Glutamatergic neuron (in vitro differentiated cells): ENCODE results near the gene TIAM2. TPM values are rescaled to one million over a fixed set of nuclear protein-coding genes. Genes with fewer than 3 reads are reported as not detected.
A peak's percentile ranks its signal among the peaks of the same experiment; 100 is the strongest.

Experiments
- DNase-seq: peaks from one replicate; pipeline ENCODE4 v3.0.0; 2022
- H3K27ac Mint-ChIP-seq: one replicate; pipeline ENCODE4 v1.8.0; 2020; ENCODE audit warnings: mild to moderate bottlenecking, mixed read lengths, inconsistent platforms; ENCODE audit not compliant: unreplicated experiment
- H3K27me3 Mint-ChIP-seq: one replicate; pipeline ENCODE4 v1.8.0; 2020; ENCODE audit warnings: mild to moderate bottlenecking, moderate library complexity, mixed read lengths, inconsistent platforms; ENCODE audit not compliant: unreplicated experiment
- H3K36me3 Mint-ChIP-seq: one replicate; pipeline ENCODE4 v1.8.0; 2020; ENCODE audit warnings: mild to moderate bottlenecking, mixed read lengths, inconsistent platforms; ENCODE audit not compliant: unreplicated experiment
- H3K4me1 Mint-ChIP-seq: one replicate; pipeline ENCODE4 v1.8.0; 2020; ENCODE audit warnings: mild to moderate bottlenecking, low read depth, mixed read lengths, inconsistent platforms; ENCODE audit not compliant: unreplicated experiment
- H3K4me3 Mint-ChIP-seq: one replicate; pipeline ENCODE4 v1.8.0; 2020; ENCODE audit warnings: mild to moderate bottlenecking, mixed read lengths, inconsistent platforms; ENCODE audit not compliant: unreplicated experiment
- H3K9me3 Mint-ChIP-seq: one replicate; pipeline ENCODE4 v1.8.0; 2020; ENCODE audit warnings: mild to moderate bottlenecking, moderate library complexity, mixed read lengths, inconsistent platforms; ENCODE audit not compliant: unreplicated experiment
- total RNA-seq: library from RNA; stranded (reverse); fragmentation: NEBNext Ultra II Directional; extraction: Animal tissue kit (Norgen Biotek cat#: 25700); gene quantifications from one replicate; pipeline ENCODE4 v1.2.1, GENCODE V29; 2021; ENCODE audit not compliant: unreplicated experiment
- TF ChIP-seq, protein P1 (sequence below): fragments of 200-600 bp; sonication (generic); IDR thresholded peaks from one replicate; pipeline ENCODE4 v1.5.0; 2021; ENCODE audit not compliant: partially characterized antibody, unreplicated experiment

TIAM2 gene
- total RNA-seq, 1 donor from 2014 or later: 113 TPM

DNA sequence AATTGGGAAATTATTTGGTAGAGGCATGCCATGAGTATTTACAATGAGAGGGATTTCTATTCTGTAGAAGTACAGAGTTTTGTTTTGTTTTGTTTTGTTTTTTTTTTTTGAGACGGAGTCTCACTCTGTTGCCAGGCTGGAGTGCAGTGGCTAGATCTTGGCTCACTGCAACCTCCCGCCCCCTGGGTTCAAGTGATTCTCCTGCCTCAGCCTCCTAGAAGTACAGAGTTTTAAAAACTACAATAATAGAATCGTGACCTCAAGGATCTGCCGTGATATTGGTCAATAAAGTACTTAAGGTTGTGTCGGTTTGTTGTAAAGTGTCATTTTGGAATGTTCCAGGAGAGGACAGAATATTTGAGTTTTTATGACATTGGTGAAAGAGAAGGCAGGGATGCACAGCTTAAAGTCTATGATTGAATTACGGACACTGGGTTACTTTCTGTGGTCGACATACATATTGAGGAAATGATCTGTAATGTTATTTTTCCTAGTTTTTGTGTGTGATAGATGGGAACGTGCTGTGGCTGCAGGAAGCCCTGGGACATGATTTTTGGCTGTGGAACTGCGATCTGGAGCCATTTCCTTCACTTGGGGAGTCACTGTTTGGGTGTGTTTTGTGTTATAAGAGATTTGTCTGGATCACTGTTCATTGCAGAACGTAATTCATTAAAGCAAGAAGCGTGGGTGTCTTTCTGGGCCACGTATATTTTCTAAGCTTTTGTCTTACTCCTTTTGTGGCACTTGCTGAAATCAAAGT, 59.6 kb downstream of the TIAM2 start:
- TF ChIP-seq, protein P1, sequence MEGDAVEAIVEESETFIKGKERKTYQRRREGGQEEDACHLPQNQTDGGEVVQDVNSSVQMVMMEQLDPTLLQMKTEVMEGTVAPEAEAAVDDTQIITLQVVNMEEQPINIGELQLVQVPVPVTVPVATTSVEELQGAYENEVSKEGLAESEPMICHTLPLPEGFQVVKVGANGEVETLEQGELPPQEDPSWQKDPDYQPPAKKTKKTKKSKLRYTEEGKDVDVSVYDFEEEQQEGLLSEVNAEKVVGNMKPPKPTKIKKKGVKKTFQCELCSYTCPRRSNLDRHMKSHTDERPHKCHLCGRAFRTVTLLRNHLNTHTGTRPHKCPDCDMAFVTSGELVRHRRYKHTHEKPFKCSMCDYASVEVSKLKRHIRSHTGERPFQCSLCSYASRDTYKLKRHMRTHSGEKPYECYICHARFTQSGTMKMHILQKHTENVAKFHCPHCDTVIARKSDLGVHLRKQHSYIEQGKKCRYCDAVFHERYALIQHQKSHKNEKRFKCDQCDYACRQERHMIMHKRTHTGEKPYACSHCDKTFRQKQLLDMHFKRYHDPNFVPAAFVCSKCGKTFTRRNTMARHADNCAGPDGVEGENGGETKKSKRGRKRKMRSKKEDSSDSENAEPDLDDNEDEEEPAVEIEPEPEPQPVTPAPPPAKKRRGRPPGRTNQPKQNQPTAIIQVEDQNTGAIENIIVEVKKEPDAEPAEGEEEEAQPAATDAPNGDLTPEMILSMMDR: no peak
- Mint-ChIP-seq H3K27ac (peak overlapping the region; percentile 3), H3K4me3 (no peak overlapping the region), H3K9me3 (no peaks in the 10 kb centered on the region), H3K4me1 (peaks cover 3% of the 10 kb centered on the region), H3K36me3 (no peaks in the 10 kb centered on the region), H3K27me3 (peaks cover 3% of the 10 kb centered on the region)
- no peak for DNase-seq

DNA sequence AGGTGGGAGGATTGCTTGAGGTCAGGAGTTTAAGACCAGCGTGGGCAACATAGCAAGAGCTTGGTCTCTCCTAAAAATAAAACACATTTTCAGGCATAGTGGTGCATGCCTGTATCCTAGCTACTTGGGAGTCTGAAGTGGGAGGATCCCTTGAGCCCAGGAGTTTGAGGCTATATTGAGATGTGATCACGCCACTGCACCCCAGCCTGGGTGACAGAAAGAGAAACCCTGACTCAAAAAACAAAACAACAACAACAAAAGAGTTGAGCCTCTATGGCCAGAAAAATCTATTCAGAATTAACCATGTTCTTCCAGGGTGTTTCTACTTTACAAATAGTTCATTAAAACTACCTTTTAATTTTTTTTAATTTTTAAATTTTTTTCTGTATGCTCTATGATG, 60.6 kb downstream of the TIAM2 start:
- Mint-ChIP-seq H3K4me1 (peaks cover 2% of the 10 kb centered on the region), H3K9me3 (no peaks in the 10 kb centered on the region), H3K4me3 (no peak overlapping the region), H3K27ac (peak overlapping the region; percentile 0), H3K27me3 (peaks cover 3% of the 10 kb centered on the region), H3K36me3 (no peaks in the 10 kb centered on the region)
- DNase-seq: no peak
- TF ChIP-seq, protein P1: no peak

DNA sequence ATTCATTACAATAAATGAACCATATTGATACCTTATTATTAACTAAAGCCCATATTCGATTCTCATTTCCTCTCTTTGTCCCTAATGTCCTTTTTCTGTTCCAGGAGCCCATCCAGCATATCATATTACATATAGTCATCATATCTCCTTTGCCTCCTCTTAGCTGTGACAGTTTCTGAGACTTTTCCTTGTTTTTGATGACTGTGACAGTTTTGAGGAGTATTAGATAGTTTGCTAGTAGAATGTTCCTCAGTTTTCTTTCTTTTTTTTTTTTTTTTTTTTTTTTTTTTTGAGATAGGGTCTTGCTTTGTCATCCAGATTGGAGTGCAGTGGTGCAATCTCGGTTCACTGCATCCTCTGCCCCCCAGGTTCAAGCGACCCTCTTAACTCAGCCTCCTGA, 61.6 kb downstream of the TIAM2 start:
- Mint-ChIP-seq H3K27ac (no peak overlapping the region), H3K9me3 (no peaks in the 10 kb centered on the region), H3K27me3 (peaks cover 3% of the 10 kb centered on the region), H3K4me3 (no peak overlapping the region), H3K36me3 (no peaks in the 10 kb centered on the region), H3K4me1 (no peaks in the 10 kb centered on the region)
- TF ChIP-seq, protein P1: no peak
- DNase-seq: no peak

DNA sequence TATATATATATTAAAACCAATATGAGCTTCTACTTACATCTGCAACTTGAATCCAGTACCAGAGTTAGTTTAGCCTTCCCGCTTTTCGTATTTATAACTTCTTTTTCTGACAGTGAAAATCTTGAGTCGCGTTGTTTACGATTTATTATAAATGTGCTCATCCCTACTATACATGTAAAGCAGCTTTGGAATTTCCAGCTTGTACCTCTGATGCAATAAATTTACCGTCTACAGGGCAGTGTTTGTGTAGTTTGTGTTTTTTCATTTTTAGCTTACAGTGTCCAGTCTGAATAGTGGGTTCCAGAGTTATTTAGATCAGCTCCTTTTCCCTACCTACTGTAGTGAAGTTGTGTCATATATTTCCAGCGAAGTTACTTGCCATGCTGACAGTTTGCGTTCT, 66.3 kb downstream of the TIAM2 start:
- TF ChIP-seq, protein P1: no peak
- H3K9me3 Mint-ChIP-seq: no peaks in the 10 kb centered on the region
- DNase-seq: no peak
- no peaks in the 10 kb centered on the region for H3K36me3 Mint-ChIP-seq
- no peaks in the 10 kb centered on the region for H3K27me3 Mint-ChIP-seq
- H3K27ac Mint-ChIP-seq: no peak overlapping the region
- H3K4me3 Mint-ChIP-seq: no peak overlapping the region
- H3K4me1 Mint-ChIP-seq: peaks cover 10% of the 10 kb centered on the region

DNA sequence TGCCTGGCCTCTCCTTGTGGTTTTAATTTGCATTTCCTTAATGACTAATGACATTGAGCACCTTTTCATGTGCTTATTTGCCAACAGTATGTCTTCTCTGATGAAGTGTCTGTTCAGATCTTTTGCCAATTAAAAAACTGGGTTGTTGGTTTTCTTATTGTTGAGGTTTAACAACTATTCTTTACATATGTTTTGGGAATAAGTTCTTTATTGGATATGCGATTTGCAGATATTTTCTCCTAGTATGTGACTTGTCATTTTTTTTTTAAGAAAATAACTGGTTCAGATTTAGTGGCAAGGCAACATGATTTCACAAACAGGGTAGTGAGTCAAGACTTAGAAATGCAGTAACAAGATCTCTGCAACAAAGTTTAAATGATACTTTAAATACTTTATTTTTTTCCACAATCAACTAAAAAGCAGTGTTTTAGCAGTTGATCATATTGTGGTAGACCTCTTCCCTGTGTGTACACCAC, 67.8 kb downstream of the TIAM2 start:
- no peak for DNase-seq
- Mint-ChIP-seq H3K27me3 (no peaks in the 10 kb centered on the region), H3K36me3 (no peaks in the 10 kb centered on the region), H3K27ac (no peak overlapping the region), H3K4me1 (peaks cover 11% of the 10 kb centered on the region), H3K4me3 (no peak overlapping the region), H3K9me3 (no peaks in the 10 kb centered on the region)
- TF ChIP-seq, protein P1: no peak
